Parathyroid adenoma (tissue), 2 donors: Measurements from ENCODE around the gene MIF.
"Not testable (repeated sequence)": the region's sequence is repeated elsewhere in the genome, so short reads cannot be mapped to it uniquely, and the experiment has no call there.

Source experiments
- H2AFZ ChIP-seq: fragments of 300-600 bp; sonication (generic); one replicate; pipeline ENCODE4 v1.7.0; 2017; ENCODE audit warnings: antibody characterized with exemption, mild to moderate bottlenecking
- H3K27ac ChIP-seq: fragments of 300-600 bp; sonication (generic); one replicate; pipeline ENCODE4 v1.7.0; 2017
- H3K27me3 ChIP-seq: fragments of 300-600 bp; sonication (generic); one replicate; pipeline ENCODE4 v1.7.0; 2017; ENCODE audit warnings: low read length; ENCODE audit not compliant: control insufficient read depth, insufficient read depth
- H3K36me3 ChIP-seq: fragments of 300-600 bp; sonication (generic); one replicate; pipeline ENCODE4 v1.7.0; 2017; ENCODE audit warnings: low read length; ENCODE audit not compliant: control insufficient read depth, insufficient read depth
- H3K4me1 ChIP-seq: fragments of 300-600 bp; sonication (generic); one replicate; pipeline ENCODE4 v1.7.0; 2017; ENCODE audit warnings: control low read depth
- H3K4me2 ChIP-seq: fragments of 300-600 bp; sonication (generic); one replicate; pipeline ENCODE4 v1.7.0; 2017; ENCODE audit warnings: low read length
- H3K4me3 ChIP-seq: fragments of 300-600 bp; sonication (generic); one replicate; pipeline ENCODE4 v1.7.0; 2017; ENCODE audit warnings: low read depth, low read length
- H3K79me2 ChIP-seq: fragments of 300-600 bp; sonication (generic); one replicate; pipeline ENCODE4 v1.7.0; 2017; ENCODE audit warnings: control low read depth
- H3K9ac ChIP-seq: fragments of 300-600 bp; sonication (generic); one replicate; pipeline ENCODE4 v1.7.0; 2017; ENCODE audit warnings: mild to moderate bottlenecking
- H3K9me3 ChIP-seq: fragments of 300-600 bp; sonication (generic); one replicate; pipeline ENCODE4 v1.7.0; 2017; ENCODE audit warnings: low read length; ENCODE audit not compliant: control insufficient read depth
- CTCF ChIP-seq: fragments of 300-600 bp; sonication (generic); IDR thresholded peaks from one replicate; pipeline ENCODE4 v1.7.0; 2017; ENCODE audit warnings: antibody characterized with exemption, mild to moderate bottlenecking
- donor health status: primary hyperparathyroidism.

Gene MIF

DNA sequence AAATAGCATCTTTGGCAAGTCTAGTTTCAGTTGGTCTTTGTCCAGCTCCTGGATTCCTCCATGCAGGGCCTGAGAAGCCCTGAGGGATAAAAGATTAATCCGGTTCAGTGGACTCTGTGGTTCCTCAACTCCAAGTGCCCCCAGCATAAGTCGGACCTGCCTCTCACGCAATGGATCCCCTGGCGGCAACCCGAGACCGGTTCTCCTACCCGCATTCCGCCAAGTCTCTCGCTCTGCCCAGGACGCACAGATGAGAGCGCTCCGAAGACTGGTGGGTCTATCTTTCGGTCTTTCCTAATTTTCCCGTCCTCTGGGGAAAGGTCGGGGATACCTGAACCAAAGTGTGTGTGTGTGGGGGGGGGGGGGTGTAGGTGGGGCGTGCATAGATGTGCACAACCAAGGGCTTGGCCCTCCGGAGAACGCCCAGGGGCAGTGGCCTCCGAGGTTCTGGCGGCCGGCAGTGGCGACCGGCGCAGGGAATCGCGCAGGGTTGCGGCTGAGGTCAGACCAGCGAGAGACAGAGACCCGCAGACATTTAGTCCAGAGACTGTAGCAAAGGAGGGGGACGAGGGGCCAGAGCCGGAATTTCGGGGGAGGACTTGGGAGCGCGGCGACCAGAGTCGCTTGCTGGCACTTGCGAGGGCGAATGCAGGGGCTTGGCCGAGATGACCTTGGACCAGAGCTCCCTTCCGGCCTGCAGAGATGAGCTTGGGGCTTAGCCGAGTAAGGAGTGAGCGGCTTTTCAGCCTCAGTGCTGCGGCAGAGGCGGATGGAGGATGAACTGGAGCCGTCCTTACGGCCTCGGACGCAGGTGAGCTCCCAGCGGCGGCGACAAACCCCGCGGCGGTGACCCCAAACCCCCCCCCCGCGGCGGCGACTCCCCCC lies 37.2 kb upstream of the MIF start:
- no peak for TF ChIP-seq CTCF
- H3K4me3 ChIP-seq: peak overlapping the region; percentile 89
- H3K4me1 ChIP-seq: no peaks in the 10 kb centered on the region
- peak overlapping the region; percentile 100 for H3K4me2 ChIP-seq
- H3K9me3 ChIP-seq: no peaks in the 10 kb centered on the region
- no peaks in the 10 kb centered on the region for H3K36me3 ChIP-seq
- peak overlapping the region; percentile 92 for H3K27ac ChIP-seq
- H3K9ac ChIP-seq: no peak overlapping the region
- peak overlapping the region; percentile 98 for H2AFZ ChIP-seq
- no peaks in the 10 kb centered on the region for H3K27me3 ChIP-seq
- peaks cover 2% of the 10 kb centered on the region for H3K79me2 ChIP-seq

GRCh38 chr22:23857606-23858483 lies 36.3 kb upstream of the MIF start, which contains the start of gene SLC2A11:
TSS of gene SLC2A11 (plus strand) at chr22:23857875. CDS start at chr22:23858000, 125 bp downstream.
- Histone ChIP-seq H3K79me2 (peaks cover 2% of the 10 kb centered on the region), H3K9me3 (no peaks in the 10 kb centered on the region), H3K4me2 (peak within 1 kb of the TSS; percentile 100), H3K27me3 (no peaks in the 10 kb centered on the region), H3K4me3 (peak within 1 kb of the TSS; percentile 89), H2AFZ (peak within 1 kb of the TSS; percentile 98), H3K4me1 (no peaks in the 10 kb centered on the region), H3K36me3 (no peaks in the 10 kb centered on the region), H3K9ac (peak within 1 kb of the TSS; percentile 53), H3K27ac (peak within 1 kb of the TSS; percentile 92)
- no peak for TF ChIP-seq CTCF

- H3K4me3 ChIP-seq: peak overlapping the region; percentile 89
Observed at GRCh38 chr22:23858484-23858815, 35.7 kb upstream of the MIF start.

DNA sequence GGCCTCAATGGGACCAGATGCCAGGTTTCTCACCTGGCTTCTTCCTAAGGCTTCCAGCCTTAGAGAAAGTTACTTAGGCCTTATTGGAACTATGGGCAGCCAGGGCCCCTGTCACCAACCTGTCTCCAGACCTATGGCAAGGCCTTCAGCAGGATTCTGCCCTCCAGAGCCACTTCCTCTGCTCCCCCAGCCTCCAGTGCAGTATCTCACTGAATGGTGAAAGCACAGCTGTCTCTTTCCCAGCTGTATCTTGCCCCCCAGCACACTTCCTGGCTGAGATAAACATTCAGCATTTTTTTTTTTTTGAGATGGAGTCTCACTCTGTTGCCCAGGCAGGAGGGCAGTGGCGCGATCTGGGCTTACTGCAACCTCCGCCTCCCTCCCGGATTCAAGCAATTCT lies 35.0 kb upstream of the MIF start:
- Histone ChIP-seq H3K4me2 (no peak overlapping the region), H3K36me3 (no peaks in the 10 kb centered on the region), H3K9me3 (no peaks in the 10 kb centered on the region), H3K79me2 (peaks cover 5% of the 10 kb centered on the region), H3K4me3 (no peak overlapping the region), H3K9ac (no peak overlapping the region), H2AFZ (no peak overlapping the region), H3K27me3 (no peaks in the 10 kb centered on the region), H3K27ac (no peak overlapping the region), H3K4me1 (no peaks in the 10 kb centered on the region)
- no peak for TF ChIP-seq CTCF

More at GRCh38 chr22:23858484-23858815, 35.7 kb upstream of the MIF start:
- peak overlapping the region; percentile 100 for H3K4me2 ChIP-seq
- no peak overlapping the region for H3K9ac ChIP-seq
- peak overlapping the region; percentile 98 for H2AFZ ChIP-seq
- H3K79me2 ChIP-seq: peaks cover 5% of the 10 kb centered on the region
- H3K27ac ChIP-seq: no peak overlapping the region
- no peaks in the 10 kb centered on the region for H3K4me1 ChIP-seq
- H3K27me3 ChIP-seq: no peaks in the 10 kb centered on the region
- TF ChIP-seq CTCF: no peak
- H3K36me3 ChIP-seq: no peaks in the 10 kb centered on the region
- no peaks in the 10 kb centered on the region for H3K9me3 ChIP-seq

GRCh38 chr22:23860187-23860586 lies 34.0 kb upstream of the MIF start:
- H3K4me1 ChIP-seq, H3K4me3 ChIP-seq, H2AFZ ChIP-seq, H3K9ac ChIP-seq, H3K9me3 ChIP-seq, H3K27me3 ChIP-seq, H3K79me2 ChIP-seq, H3K27ac ChIP-seq, H3K4me2 ChIP-seq, H3K36me3 ChIP-seq: not testable (repeated sequence)
